HepG2 (cell line): ENCODE data around the gene DHRS1. TPM values are rescaled to one million over a fixed set of nuclear protein-coding genes. Genes with fewer than 3 reads are reported as not detected.

Experiments
- DMTF1 ChIP-seq: sonication (generic); formaldehyde crosslinking; IDR thresholded peaks from 2 replicates; pipeline ENCODE4 v1.4.0; 2020; ENCODE audit warnings: mild to moderate bottlenecking, missing genetic modification reagents
- HMGXB3 ChIP-seq: sonication (generic); formaldehyde crosslinking; IDR thresholded peaks from 2 replicates; pipeline ENCODE4 v1.4.0; 2020; ENCODE audit warnings: missing genetic modification reagents, borderline replicate concordance
- HMGXB4 ChIP-seq, 2 experiments: sonication (generic) in 1 of 2; formaldehyde crosslinking in 1 of 2; IDR thresholded peaks; 2 replicates each; pipeline versions ENCODE4 v1.4.0 to v1.6.1; 2018 to 2020; ENCODE audit warnings: missing genetic modification reagents in 2 of 2, borderline replicate concordance in 1 of 2, low read depth in 1 of 2, mild to moderate bottlenecking in 1 of 2, missing biosample characterization in 1 of 2
- HNF1A ChIP-seq, 2 experiments: sonication (generic) in 1 of 2; formaldehyde crosslinking in 1 of 2; IDR thresholded peaks; 2 replicates each; pipeline versions ENCODE4 v1.4.0 to v1.6.1; 2016 to 2020; ENCODE audit warnings: borderline replicate concordance in 1 of 2, low read depth in 1 of 2, mild to moderate bottlenecking in 1 of 2, missing genetic modification reagents in 1 of 2
- KDM6A ChIP-seq: IDR thresholded peaks from 2 replicates; pipeline ENCODE4 v1.6.1; 2016; ENCODE audit warnings: low read depth
- LBX2 ChIP-seq: sonication (generic); formaldehyde crosslinking; IDR thresholded peaks from 2 replicates; pipeline ENCODE4 v1.5.0; 2020; ENCODE audit warnings: missing genetic modification reagents, mild to moderate bottlenecking, borderline replicate concordance
- RORA ChIP-seq: sonication (generic); formaldehyde crosslinking; IDR thresholded peaks from 2 replicates; pipeline ENCODE4 v1.5.0; 2020; ENCODE audit warnings: mild to moderate bottlenecking, missing genetic modification reagents, moderate library complexity
- TRIM22 ChIP-seq: fragments of 450-650 bp; IDR thresholded peaks from 2 replicates; pipeline ENCODE4 v1.6.1; 2017
- ZNF430 ChIP-seq: sonication (generic); formaldehyde crosslinking; IDR thresholded peaks from 2 replicates; pipeline ENCODE4 v1.9.0; 2021; ENCODE audit warnings: mild to moderate bottlenecking, missing genetic modification reagents
- polyA plus RNA-seq, 8 experiments: library from polyadenylated mRNA; depleted of rRNA in 3 of 8; stranded (reverse) in 7 of 8; unstranded in 1 of 8; fragments of >200 nt; fragmentation: Illumina TruSeq in 4 of 8; extraction: Trizol in 4 of 8; gene quantifications; 2 replicates each; pipeline versions ENCODE4 v1.2.1 to v1.2.3, GENCODE V29; 2011 to 2016; ENCODE audit warnings: low read depth in 4 of 8, missing spikeins in 1 of 8, mixed read lengths in 1 of 8; ENCODE audit not compliant: insufficient read depth in 1 of 8
- total RNA-seq, 5 experiments: library from RNA; depleted of rRNA; stranded (reverse); fragments of >200 nt; fragmentation: Illumina TruSeq; extraction: Trizol; gene quantifications; 2 replicates each; pipeline ENCODE4 v1.2.3, GENCODE V29; 2016; ENCODE audit warnings: low read depth in 1 of 5

Gene DHRS1
- total and polyA plus RNA-seq, 2 of the 13 experiments (the other 11 are each of a cell fraction or from before 2014, with no cell fraction given), result 49.8 to 60.8 TPM

GRCh38 chr14:24332268-24332993, 32.9 kb upstream of the DHRS1 start (continued):
- TF ChIP-seq HNF1A (IDR thresholded peaks at IDR 0.05; ENCODE audit: low read depth), result no peak
- peak; percentile 81 for TF ChIP-seq HNF1A (CRISPR knock-in tag; IDR thresholded peaks at IDR 0.05; ENCODE audit: borderline replicate concordance)
- TF ChIP-seq KDM6A (CRISPR knock-in tag), result 0 out of 2 replicates have a peak, but pooled peaks have one; percentile 16
- TF ChIP-seq ZNF430 (CRISPR knock-in tag), result peak; percentile 49; the same call in 1 of the 2 replicates
- TF ChIP-seq DMTF1 (CRISPR knock-in tag), result peak; percentile 95; the same call in 1 of the 2 replicates
- TF ChIP-seq HMGXB4 (CRISPR knock-in tag; IDR thresholded peaks at IDR 0.05; ENCODE audit: borderline replicate concordance in 1 of 2, low read depth in 1 of 2), result peak; percentile 91 to 94
- TF ChIP-seq LBX2 (CRISPR knock-in tag), result peak; percentile 97; the same call in 1 of the 2 replicates
- peak; percentile 79; the same call in 1 of the 2 replicates for TF ChIP-seq HMGXB3 (CRISPR knock-in tag)
- TF ChIP-seq TRIM22, result no peak
- TF ChIP-seq RORA (CRISPR knock-in tag), result no peak
